GM12873 (cell line): ENCODE data around the gene INHBE.

ENCODE experiments used
- CTCF ChIP-seq: IDR thresholded peaks from 2 replicates; pipeline ENCODE4 v1.5.1; 2012; ENCODE audit warnings: low read depth, mild to moderate bottlenecking, moderate library complexity, low read length, control low read depth; ENCODE audit not compliant: insufficient read depth; ENCODE audit errors: missing control alignments

INHBE gene

DNA sequence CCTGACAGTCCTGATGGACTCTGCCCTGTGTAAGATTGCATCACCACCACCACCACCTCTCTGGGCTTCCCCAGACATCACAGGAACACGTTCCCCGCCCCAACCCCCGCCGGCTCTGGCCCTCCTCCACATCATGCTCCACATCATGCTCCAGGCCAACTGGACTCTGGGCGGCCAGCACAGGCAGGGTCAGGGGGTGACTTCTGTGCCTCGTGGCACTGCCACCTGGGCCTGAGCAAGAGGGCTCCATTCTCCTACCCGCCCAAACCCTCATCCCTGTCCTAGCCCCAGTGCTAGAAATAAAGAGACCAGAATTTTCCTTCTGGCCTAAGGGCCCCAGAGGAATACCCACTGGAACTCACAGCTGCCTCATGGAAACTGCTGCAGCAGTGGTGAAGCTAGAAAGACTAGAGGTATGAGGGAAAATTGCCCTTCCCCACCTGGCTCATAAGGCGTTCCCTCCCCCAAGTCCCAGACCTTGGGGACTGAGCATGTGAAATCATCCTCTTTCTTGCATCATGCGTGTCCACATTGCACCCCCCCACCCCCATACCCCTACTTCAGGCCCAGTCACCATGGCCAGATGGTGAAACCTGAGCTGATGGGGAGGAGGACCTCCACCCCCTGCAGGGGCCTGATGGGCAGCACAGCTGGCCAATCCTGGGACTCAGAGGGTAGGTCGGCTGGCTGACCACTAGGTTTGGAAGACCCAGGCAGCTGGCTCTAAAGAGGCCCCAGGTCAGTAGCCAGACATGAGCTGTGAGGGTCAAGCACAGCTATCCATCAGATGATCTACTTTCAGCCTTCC is at the start of gene INHBE:
Gene INHBE (plus strand): TSS at position 742 of the 808 bp plus-strand sequence. CDS start 230 bp downstream, outside the sequence.
- TF ChIP-seq CTCF, result no peak

DNA sequence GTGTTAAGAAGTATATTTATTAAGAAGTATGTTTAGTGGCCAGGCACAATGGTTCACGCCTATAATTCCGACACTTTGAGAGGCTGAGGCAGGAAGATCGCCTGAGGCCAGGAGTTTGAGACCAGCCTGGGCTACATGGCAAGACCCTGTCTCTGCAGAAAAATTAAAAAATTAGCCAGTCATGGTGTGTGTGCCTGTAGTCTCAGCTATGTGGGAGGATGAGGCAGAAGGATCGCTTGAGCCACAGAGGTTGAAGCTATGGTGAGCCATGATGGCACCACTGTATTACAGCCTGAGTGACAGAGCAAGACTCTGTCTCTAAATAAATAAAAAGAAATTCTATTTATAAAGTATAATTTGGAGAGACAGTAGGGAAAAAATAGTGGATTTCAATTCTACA is 44.6 kb upstream of the INHBE start:
- no peak for TF ChIP-seq CTCF

- no peak for TF ChIP-seq CTCF
Measured at GRCh38 chr12:57415088-57415487, 40.0 kb upstream of the INHBE start.

DNA sequence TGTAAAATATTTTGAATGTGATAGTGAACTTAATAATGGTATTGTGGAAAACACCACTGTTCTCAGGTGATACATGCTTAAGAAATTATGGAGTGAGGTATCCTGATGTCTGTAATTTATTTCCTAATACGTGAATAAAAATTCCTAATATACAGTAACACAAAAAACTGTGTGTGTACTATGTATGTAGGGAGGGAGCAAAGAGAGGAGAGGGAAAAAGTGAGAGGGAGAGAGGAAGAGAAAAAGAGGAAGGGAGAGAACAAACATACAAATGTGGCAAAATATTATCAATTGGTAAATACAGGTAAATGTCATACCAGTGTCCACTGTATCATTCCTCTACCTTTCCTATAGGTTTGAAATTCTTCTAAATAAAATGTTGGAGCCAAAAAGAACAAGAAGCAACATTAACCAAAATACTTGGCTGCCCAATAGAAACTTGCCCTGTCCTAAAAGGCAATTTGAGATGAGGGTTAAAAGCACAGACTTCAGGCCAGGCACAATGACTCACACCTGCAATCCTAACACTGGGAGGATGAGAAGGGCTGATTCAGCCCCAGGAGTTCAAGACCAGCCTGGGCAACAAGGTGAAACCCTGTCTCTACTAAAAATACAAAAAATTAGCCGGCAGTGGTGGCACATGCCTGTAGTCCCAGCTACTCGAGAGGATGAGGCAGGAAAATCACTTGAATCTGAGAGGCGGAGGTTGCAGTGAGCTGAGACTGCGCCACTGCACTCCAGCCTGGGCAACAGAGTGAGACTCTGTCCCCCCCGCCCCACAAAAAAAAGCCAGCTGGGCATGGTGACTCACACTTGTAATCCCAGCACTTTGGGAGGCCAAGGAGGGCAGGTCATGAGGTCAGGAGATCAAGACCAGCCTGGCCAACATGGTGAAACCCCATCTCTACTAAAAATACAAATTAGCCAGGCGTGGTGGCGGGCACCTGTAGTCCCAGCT is 38.8 kb upstream of the INHBE start:
- no peak for TF ChIP-seq CTCF

DNA sequence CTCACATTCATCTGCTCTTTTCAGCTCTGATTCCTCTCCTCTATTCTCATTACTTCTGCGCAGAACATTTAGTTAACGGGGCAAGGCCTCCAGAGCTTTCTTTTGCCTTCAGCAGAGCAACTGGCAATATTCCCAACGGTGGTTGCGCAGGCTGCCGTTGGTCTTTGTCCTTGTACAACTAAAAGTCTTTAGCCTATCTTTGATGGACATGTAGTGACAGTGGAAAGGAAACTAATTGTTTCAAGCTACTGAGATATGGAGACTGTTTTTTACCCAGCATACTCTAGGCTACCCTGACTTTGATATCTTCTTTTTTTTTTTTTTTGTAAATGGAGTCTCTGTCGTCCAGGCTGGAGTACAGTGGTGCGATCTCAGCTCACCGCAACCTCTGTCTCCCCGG is 36.9 kb upstream of the INHBE start:
- TF ChIP-seq CTCF, result no peak

- TF ChIP-seq CTCF, result no peak
Measured at GRCh38 chr12:57419495-57419894, 35.6 kb upstream of the INHBE start.

DNA sequence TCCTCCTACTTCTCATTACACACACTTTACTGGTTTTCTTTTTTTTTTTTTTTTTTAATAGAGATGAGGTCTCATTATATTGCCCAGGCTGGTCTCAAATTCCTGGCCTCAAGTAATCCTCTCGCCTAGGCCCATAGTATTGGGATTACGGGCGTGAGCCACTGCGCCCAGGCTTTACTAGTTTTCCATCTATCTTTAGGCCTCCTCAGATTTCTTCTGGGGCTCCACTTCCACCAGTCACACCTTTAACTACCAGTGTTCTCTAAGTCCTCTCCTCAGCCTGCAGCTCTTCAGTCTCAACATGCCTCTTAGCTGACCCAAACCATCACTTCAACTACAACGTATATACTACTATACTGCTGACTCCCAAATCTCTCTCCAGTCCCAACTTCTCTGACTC is 34.6 kb upstream of the INHBE start:
- TF ChIP-seq CTCF, result no peak
